Cardiac muscle cell (in vitro differentiated cells and primary cell): ENCODE measurements around the gene RAPGEF1. TPM values are rescaled to one million over a fixed set of nuclear protein-coding genes. Genes with fewer than 3 reads are reported as not detected.

Experiments used
- DNase-seq, 2 donors: peaks; one replicate each; pipeline versions ENCODE4 v3.0.0 to v3.0.0-alpha.2; 2010 to 2017; ENCODE audit warnings: low read depth in 1 of 2, low spot score in 1 of 2
- H3K27ac ChIP-seq: fragments of 200-600 bp; sonication (generic); 2 replicates; pipeline ENCODE4 v1.5.1; 2016
- H3K27me3 ChIP-seq: fragments of 200-600 bp; sonication (generic); 2 replicates; pipeline ENCODE4 v1.6.0; 2016; ENCODE audit warnings: control low read depth
- H3K36me3 ChIP-seq: fragments of 200-600 bp; sonication (generic); 2 replicates; pipeline ENCODE4 v1.5.1; 2016; ENCODE audit warnings: control low read depth
- H3K4me1 ChIP-seq: fragments of 200-600 bp; sonication (generic); 2 replicates; pipeline ENCODE4 v1.8.1; 2017; ENCODE audit warnings: low read depth, mild to moderate bottlenecking, mixed run types
- H3K4me3 ChIP-seq: fragments of 200-600 bp; sonication (generic); 2 replicates; pipeline ENCODE4 v1.5.1; 2016; ENCODE audit warnings: mild to moderate bottlenecking
- H3K9me3 ChIP-seq: fragments of 200-600 bp; sonication (generic); 2 replicates; pipeline ENCODE4 v1.5.1; 2017; ENCODE audit warnings: low read depth, mild to moderate bottlenecking, control low read depth
- polyA plus RNA-seq: library from polyadenylated mRNA; unstranded; fragments of >200 nt; fragmentation: Nextera tagmentation; extraction: Ambion mirVana; gene quantifications from 2 replicates; pipeline ENCODE4 v1.2.1, GENCODE V29; 2016
- total RNA-seq: library from RNA; depleted of rRNA; stranded (reverse); fragments of >200 nt; gene quantifications from 2 replicates; pipeline ENCODE4 v1.2.3, GENCODE V29; 2016
- TF ChIP-seq, protein P1 (sequence below): IDR thresholded peaks from 2 replicates; pipeline ENCODE4 v1.5.1; 2012; ENCODE audit warnings: low read depth, mild to moderate bottlenecking, low read length

The RAPGEF1 gene
- total and polyA plus RNA-seq, 2 experiments from 2014 or later, result 42.1 to 51.1 TPM

DNA sequence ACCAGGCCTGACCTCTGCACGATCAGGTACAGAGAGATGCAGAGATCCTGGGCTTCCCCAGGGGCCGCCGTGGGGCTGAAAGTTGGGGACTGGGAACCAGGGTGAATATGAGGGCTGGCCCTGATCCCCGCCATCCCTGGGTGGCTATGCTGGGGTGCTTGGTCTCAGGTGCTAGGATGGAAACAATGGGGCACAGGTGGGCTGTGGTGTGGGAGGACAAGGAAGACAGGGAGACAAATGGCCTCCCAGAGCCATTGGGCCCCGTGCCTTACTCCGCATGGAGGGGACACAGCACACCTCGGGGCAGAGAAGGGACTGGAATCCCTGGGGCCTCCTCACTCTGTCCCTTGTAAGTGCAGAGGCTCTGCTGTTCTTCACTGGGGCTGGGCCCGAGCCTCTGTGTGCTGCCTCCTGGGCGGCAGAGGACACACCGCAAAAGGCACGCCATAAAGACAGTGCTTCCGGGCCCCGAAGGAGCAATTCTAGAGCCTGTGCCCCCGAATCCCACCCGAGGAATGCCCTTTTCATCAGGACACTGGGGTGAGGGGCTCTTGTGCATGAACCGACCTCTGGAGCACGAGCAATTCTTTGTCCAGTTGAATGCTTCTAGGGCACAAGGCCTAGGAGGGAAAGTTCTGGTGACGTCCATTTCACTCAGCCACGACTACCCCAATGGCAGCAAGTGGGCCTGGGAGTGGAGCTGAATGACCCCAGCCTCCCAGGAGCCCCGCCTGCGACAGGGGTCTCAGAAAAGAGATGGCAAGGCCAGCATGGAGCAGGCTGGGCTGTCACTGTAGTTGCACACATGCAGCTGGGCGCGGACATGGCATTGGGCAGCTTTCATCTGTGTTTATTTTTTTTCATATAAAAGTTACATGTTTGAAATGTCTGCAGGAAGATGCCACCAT lies 163.7 kb downstream of the RAPGEF1 start:
- TF ChIP-seq, protein P1, sequence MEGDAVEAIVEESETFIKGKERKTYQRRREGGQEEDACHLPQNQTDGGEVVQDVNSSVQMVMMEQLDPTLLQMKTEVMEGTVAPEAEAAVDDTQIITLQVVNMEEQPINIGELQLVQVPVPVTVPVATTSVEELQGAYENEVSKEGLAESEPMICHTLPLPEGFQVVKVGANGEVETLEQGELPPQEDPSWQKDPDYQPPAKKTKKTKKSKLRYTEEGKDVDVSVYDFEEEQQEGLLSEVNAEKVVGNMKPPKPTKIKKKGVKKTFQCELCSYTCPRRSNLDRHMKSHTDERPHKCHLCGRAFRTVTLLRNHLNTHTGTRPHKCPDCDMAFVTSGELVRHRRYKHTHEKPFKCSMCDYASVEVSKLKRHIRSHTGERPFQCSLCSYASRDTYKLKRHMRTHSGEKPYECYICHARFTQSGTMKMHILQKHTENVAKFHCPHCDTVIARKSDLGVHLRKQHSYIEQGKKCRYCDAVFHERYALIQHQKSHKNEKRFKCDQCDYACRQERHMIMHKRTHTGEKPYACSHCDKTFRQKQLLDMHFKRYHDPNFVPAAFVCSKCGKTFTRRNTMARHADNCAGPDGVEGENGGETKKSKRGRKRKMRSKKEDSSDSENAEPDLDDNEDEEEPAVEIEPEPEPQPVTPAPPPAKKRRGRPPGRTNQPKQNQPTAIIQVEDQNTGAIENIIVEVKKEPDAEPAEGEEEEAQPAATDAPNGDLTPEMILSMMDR, result no peak
- Histone ChIP-seq H3K27ac (no peak overlapping the region), H3K36me3 (peaks cover 5% of the 10 kb centered on the region), H3K9me3 (no peaks in the 10 kb centered on the region), H3K4me3 (no peak overlapping the region), H3K4me1 (no peaks in the 10 kb centered on the region), H3K27me3 (no peaks in the 10 kb centered on the region)
- no peak for DNase-seq

DNA sequence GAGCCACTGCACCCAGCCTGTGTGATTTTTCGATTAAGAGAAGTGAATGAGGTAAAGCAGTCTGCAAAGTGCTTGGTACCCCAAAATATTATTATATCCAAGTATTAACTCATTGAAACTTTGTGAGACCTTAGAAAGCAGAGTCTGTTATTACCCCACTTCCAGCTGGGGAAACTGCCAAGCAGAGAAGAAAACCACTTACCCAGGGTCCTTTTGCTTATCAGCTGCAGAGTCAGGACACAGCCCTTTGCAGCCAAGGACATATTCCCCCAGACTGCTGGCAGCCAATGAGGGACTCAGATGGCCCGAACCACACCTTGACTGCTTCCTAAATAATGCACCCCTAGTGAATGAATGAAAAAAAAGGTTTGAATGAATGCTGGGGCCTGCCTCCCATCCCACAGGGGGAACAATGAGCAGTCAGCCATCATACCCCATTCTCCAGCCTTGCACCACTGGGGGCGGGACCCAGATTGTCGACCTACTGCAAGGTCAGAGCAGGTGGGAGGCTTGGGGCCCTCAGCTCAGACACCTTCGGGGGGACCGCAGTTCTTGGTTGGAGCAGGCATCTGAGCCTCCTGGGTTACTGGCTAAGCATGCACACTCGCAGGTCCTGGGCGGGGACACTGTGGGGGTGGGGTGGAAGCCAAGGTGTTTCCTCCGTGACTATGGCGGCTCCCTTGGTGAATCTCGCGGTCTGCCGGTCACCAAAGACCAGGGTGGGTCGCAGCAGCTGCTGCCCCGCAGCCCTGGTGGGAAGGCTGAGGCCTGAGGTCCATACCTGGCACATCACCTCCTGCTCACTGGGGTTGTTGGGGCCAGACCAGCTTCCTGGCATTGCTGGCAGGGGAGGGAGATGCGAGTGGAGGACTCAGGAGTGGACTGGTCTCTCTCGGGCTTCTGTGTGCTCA lies 164.9 kb downstream of the RAPGEF1 start:
- Histone ChIP-seq H3K9me3 (no peaks in the 10 kb centered on the region), H3K27me3 (no peaks in the 10 kb centered on the region), H3K4me3 (no peak overlapping the region), H3K36me3 (peaks cover 5% of the 10 kb centered on the region), H3K27ac (no peak overlapping the region), H3K4me1 (no peaks in the 10 kb centered on the region)
- no peak for DNase-seq
- TF ChIP-seq, protein P1, result no peak

GRCh38 chr9:131567910-131568309 lies 172.0 kb downstream of the RAPGEF1 start:
- H3K27ac ChIP-seq, result no peak overlapping the region
- TF ChIP-seq, protein P1, result no peak
- no peak for DNase-seq

DNA sequence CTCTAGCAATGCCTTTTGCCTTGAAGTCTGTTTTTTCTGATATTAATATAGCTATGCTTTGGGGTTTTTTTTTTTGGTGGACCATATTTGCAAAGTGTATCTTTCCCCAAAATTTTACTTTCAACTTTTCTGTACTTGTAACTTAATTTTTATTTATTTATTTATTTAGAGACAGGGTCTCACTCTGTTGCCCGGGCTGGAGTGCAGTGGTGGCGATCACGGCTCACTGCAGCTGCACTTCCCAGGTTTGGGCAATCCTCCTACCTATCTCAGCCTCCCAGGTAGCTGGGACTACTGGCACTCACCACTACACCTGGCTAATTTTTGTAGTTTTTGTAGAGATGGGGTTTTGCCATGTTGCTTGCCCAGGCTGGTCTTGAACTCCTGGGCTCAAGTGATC lies 173.7 kb downstream of the RAPGEF1 start:
- H3K4me1 ChIP-seq, result no peaks in the 10 kb centered on the region
- H3K27ac ChIP-seq, result no peak overlapping the region
- no peaks in the 10 kb centered on the region for H3K27me3 ChIP-seq
- no peak for DNase-seq
- H3K36me3 ChIP-seq, result no peaks in the 10 kb centered on the region
- TF ChIP-seq, protein P1, result no peak
- H3K9me3 ChIP-seq, result no peaks in the 10 kb centered on the region
- no peak overlapping the region for H3K4me3 ChIP-seq

More at GRCh38 chr9:131567910-131568309, 172.0 kb downstream of the RAPGEF1 start:
- H3K36me3 ChIP-seq, result no peaks in the 10 kb centered on the region
- H3K27me3 ChIP-seq, result no peaks in the 10 kb centered on the region
- H3K4me3 ChIP-seq, result no peak overlapping the region
- H3K9me3 ChIP-seq, result no peaks in the 10 kb centered on the region
- no peaks in the 10 kb centered on the region for H3K4me1 ChIP-seq

DNA sequence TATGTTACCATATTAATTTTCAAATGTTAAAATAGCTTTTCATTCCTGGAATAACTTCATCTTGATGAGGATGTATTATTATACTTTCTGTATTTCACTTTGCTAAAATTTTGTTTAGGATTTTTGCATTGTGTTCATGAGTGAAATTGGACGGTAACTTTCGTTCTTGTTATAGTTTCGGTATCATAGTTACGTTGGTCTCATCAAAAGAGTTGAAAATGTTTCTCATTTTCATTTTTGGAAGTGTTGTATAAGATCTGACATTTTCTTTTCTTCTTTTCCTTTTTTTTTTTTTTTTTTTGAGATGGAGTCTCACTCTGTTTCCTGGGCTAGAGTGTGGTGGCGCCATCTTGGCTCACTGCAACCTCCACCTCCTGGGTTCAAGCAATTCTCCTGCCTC lies 174.5 kb downstream of the RAPGEF1 start:
- H3K27me3 ChIP-seq, result no peaks in the 10 kb centered on the region
- TF ChIP-seq, protein P1, result no peak
- H3K9me3 ChIP-seq, result no peaks in the 10 kb centered on the region
- no peaks in the 10 kb centered on the region for H3K4me1 ChIP-seq
- no peak overlapping the region for H3K27ac ChIP-seq
- H3K36me3 ChIP-seq, result no peaks in the 10 kb centered on the region
- no peak overlapping the region for H3K4me3 ChIP-seq
- no peak for DNase-seq
